Ecto neural progenitor cell (in vitro differentiated cells): ENCODE data around the gene VWA2.

ENCODE experiments used
- DNase-seq: peaks from one replicate; pipeline ENCODE4 v3.0.0-alpha.2; 2018; ENCODE audit warnings: low spot score

Gene VWA2

DNA sequence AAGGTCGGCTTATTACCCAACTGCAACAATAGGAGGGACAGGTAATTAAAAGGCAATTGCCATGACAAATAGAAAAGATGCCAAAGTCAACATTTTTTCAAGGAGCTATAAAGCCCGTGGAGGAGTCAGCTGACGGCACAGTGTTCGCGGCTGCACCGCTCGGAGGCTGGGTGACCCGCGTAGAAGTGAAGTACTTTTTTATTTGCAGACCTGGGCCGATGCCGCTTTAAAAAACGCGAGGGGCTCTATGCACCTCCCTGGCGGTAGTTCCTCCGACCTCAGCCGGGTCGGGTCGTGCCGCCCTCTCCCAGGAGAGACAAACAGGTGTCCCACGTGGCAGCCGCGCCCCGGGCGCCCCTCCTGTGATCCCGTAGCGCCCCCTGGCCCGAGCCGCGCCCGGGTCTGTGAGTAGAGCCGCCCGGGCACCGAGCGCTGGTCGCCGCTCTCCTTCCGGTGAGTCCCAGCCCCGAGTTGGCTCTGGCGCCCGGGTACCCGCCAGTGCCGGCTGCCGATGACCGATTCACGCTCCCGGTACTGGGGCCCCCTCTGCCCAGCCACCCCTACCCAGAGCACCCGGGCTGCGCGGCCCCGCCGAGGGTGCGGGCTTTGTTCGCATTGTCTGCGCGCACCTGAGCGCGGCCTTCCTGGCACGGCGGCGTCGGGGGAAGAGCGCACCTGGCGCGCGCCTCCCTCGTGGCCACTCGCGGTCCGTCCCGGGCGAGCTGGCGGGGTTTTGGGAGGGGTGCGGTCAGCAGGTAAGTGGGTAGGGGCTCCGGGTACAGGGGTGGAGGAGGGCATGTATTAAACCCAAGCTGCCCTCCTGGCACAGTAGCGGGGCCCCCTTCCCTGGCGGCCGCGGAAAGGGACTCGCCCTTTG is at the start of gene VWA2:
Gene VWA2 (plus strand): TSS at position 138 of the 877 bp plus-strand sequence. CDS start 9,460 bp downstream, outside the sequence.
- peak; percentile 63 for DNase-seq

GRCh38 chr10:114189700-114190099 is 49.4 kb upstream of the VWA2 start:
- no peak for DNase-seq

DNA sequence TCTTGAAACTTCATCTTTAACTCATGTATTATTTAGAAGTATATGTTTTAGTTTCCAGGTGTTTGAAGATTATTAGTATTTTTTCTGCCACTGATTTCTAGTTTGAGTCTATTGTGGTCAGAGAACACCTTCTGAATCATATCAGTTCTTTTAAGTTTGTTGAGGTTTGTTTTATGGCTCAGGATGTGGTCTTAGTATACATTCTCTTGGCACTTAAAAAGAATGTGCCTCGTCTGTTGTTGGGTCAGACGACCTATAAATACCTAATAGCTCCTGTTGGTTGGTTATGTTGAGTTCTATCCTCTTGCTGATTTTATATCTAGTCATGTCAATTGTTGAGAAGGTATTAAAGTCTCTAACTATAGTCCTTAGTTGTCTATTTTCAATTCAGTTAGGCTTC is 44.0 kb upstream of the VWA2 start:
- no peak for DNase-seq

GRCh38 chr10:114199239-114199638 is 39.8 kb upstream of the VWA2 start:
- DNase-seq: no peak

DNA sequence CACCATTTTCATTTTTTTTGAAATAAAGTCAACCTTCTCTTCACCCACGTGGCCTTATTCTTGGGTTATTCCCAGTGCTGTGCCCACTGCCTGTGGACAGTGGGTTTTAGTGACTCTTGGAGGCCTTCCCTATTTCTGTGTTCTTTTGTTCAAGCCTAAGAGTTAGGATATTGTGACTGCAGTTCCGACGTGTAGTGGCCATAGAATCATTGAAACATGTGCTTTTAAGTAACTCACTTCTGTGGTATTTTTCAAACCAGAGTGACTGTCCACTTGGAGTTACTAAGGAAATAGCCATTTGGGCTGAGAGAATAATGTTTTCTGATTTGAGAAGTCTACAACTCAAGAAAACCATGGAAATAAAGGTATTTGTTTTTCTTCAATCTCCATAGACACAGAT is 36.2 kb upstream of the VWA2 start:
- DNase-seq: no peak

DNA sequence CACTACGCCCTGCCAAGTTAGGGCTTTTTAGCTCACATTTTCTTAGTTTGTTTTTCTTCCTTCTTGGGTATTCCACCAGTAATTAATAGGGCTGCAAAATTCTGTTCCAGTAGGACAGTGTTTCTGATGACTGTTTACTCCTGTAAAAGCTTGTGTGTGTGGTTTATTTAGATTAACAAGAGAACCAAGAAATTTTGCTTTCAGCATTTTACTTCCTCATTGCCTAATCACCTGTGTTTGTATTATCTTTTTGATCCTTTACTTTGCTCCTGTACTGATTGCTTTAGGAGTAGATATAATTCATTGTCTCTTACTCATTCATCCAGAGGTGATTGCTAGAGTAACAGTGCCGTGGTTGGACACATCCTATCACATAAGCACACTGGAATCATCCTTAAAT is 32.2 kb upstream of the VWA2 start:
- DNase-seq: no peak

DNA sequence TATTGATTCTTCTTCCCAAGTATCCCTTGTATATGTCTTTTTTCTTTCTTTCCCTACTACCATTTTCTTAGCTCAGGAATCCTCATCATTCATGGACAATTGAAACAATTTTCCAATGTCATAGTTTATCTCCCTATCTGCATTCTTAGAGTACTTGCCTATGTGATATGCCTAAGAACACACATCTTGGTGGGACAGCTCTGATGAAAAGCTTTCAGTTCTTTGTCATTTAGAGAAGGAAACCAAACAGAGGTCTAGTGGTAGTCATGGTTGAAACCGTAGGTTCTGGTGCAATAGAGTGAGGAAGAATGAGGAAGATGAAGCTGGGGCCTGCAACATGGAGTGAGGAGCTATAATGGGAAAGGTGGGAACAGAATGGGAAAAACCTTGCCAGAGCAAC is 31.7 kb upstream of the VWA2 start:
- no peak for DNase-seq

DNA sequence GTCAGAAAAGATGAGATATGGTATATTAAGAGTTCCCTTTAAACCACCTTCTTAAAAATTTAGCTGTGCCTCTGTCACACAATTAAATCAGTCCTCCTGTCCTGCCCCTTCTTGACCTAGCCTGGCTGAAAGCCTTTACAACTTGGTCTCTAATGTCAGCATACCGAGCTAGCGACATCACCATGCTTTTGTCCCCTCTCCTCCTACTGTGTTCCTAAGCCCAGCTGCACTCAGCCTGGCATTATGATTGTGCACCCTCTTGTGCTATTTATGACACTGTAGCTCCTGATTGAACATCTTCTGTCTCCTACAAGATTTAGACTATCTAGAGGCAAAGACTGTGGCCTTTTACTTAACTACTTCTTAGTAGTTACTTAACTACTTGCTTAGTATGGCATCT is 30.7 kb upstream of the VWA2 start:
- DNase-seq: no peak

- DNase-seq: no peak
These were observed 26.9 kb upstream of the VWA2 start for GRCh38 chr10:114212153-114212552.

- no peak for DNase-seq
These were observed 24.0 kb upstream of the VWA2 start for GRCh38 chr10:114215033-114215432.

GRCh38 chr10:114220281-114220680 is 18.8 kb upstream of the VWA2 start:
- no peak for DNase-seq

DNA sequence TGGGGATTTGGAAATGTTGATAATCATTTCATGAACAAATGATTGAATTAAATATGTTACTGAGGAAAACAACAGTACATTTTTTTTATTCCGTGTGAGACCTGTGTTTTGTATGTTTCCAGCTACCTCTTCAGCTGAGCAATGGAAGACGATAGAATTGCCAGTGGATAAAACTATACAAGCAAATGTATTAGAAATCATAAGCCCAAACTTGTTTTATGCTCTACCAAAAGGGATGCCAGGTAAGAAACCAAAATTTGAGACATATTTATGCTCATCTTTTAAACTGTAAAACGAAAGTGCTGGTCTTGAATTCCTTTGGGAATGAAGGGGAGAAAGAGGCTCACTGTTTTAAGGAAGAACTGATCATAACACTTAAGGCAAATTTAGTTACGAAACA is 17.8 kb upstream of the VWA2 start:
- DNase-seq: no peak

DNA sequence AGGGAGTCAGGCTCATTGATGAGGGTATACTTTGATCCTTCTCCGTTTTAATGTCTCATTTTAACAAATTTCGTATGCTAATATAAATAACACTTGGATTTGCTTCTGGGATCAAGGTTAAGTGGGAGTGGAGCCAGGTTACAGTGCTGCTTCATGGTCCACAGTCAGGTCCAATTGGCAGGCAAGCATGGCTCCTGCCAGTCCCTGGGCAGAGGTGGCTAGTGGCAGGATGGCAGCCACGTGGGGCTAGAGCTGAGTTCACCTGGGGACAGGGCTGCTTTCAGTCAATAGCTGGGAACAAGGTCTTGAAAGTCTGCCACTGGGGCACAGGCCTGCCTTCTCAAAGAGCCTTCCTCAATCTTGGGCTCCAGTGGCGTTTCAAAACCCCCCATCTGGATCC is 16.0 kb upstream of the VWA2 start:
- no peak for DNase-seq

DNA sequence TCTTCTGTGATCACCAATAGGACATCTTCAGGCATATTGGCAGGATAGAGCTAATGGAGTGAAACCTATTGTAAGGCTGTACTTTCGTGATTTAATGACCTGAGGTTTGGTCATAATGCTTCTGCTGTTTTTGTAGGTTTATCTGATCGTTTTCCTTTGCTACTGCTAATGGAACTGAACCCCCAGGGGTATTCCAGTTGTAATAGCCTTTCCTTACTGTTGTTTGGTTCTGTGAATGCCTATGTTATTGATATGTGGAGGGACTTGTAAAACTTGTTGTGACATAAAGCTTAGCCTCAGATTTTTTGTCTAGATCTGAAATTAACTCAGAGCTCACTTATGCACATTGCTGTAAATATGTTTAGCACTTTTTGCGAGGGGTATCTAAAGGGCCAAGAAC is 10.9 kb upstream of the VWA2 start:
- no peak for DNase-seq

GRCh38 chr10:114232561-114233176 is 6.4 kb upstream of the VWA2 start:
- no peak for DNase-seq

DNA sequence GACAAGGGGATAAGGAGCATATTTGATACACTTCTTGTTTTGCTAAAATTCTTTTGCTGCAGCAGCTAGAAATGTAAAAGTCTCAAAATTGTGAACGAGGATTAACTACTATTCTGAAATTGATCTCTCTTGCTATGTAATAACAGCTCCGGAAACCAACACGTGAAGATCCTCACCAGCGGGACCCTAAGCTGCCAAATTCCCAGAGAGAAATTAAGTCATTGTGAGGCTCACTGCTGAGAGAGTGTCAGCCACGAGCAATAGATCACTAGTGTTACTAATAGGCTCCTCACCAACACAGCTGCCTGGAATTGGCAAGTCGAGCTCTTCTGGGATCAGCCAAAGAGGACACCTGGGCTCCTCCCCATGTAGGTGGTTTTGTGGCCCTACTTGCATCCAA is 5.6 kb upstream of the VWA2 start:
- DNase-seq: no peak

DNA sequence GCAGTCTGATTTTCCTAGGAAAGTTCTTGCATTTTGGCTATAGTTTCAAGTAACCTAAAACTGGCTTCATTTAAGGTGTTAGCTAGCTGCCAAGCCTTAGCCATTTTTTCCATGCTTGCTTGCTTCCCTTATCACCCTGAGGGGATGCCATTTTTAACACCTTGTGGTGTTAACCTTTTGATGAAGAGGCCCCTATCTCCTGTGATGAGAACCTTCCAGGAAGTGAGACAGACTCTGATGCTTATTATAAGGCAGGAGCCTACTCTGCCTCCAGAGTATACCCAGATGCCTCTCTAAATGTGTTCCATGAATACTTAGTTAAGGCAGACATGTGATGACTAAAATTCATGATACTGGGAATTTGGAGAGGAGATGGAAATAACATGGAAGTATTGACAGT is 4.9 kb upstream of the VWA2 start:
- DNase-seq: no peak

DNA sequence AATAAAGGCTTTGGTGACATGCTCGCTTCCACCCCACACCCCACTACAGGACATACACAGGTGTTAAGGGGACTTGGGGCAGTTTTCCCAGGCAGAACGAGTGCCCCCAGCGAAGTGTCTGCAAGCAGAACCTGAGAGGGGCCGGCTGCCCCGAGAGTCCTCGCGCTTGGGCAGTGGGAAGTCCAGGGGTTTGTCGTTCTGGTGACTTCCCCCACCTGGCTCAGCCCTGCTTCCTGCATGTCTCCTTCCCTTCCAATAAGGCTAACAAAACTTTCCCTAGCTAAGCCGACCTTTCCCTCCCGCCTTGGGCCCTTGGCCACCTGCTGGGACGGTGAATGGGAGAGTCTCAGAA is 916 bp downstream of the VWA2 start:
- no peak for DNase-seq

- no peak for DNase-seq
These were observed 3.2 kb downstream of the VWA2 start for GRCh38 chr10:114242235-114242634.

DNA sequence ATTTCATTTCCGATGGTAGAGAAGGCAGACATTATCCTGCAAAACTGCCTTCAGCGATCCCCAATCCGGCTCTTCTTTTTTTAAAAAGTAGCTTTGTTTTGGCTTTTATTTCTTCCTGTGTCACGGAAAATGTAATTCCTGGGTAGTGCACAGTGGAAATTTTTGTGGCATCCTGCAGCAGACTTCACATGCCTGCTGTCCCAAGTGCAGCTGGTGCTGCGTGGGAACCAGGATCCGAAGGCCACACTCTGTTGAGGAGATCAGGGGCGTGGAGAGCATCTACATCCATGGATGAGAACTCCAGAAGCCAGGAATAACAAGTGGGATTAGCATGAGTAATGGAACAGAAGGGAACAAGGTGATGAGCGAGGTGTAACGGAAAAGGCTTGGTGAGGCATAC is 4.6 kb downstream of the VWA2 start:
- no peak for DNase-seq

DNA sequence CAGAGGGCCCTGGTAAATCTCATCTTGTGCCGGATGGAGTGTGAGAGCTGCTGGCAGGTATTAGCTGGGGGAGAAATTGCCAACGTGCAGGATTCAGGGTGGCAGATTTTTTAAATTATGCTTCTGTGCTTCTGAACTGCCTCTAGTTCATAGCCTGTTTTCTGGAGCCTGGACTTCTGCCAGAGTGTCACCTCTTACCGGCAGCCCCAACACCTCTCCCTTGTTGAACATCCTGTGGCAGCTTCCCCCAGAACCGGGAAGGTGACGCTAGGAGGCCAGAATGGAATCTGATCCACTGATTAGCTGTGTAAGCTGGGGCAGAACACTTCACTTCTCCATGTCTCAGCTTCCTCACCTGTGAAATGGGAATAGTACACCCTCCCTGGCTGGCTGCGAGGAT is 5.1 kb downstream of the VWA2 start:
- no peak for DNase-seq

- DNase-seq: no peak
These were observed 6.2 kb downstream of the VWA2 start for GRCh38 chr10:114245121-114245791.

- DNase-seq: no peak
These were observed 7.7 kb downstream of the VWA2 start for GRCh38 chr10:114246679-114247305.
